ENCODE measurements around the gene ZNF775.

The ZNF775 gene

DNA sequence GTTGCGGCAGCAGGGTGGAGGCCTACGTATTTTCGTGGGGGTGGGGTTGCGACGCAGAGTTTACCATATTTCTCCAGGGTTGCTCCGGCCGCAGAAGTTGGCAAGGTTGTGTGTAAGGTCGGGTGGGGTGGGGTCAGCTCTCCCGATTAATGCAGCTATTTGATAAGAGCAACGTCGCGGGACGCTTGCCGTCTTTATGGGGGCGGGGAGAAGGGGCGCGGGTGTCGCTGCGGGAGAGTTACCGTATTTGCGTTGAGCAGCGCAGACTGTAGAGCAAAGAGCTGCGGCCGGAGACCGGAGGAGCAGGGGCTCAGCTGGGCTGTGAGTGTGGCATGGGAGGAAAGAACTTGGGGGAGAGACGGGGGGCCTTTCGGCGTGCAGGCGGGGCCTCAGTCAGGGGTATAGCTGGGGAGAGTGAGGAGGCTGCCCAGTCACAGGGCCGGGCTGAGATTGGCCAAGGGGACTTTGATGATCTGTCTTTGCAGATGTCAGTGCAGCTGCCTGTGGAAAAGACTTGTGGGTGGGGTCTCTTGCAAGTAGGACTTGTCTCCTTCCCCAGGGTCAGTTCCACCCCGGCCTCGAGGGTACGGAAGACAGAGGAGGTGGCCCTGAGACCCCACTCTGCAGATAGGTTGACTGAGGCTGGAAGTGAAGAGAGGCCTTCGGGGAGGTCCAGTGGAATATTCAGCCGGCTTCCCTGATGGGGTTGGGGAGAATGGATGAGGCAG is 26.6 kb downstream of the ZNF775 start:
- Histone ChIP-seq H3K4me1 (ENCODE audit: control insufficient read depth in 1 of 2, insufficient read depth in 2 of 2, low read length in 2 of 2) (peaks cover 11 to 22% of the 10 kb centered on the region in 2 donors), H3K27ac (ENCODE audit: low read length) (peak overlapping the region; percentile 88)

DNA sequence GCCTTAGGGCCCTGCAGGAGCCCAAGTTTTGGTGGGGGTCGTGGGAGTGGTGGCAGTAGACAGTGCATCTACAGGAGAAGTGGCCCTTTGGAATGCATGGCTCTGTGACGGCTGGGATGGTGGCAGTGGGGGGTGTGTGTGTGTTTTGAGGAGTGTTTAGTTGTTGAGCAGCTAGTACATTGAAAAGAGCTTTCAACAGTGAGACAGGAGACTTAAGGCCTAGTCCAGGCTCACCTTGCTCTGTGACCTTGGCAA is 27.1 kb downstream of the ZNF775 start:
- peak overlapping the region; percentile 88 for H3K27ac ChIP-seq (ENCODE audit: low read length)
- H3K36me3 ChIP-seq (ENCODE audit: control insufficient read depth in 1 of 2, insufficient read depth in 2 of 2, low read length in 2 of 2), result peaks cover 7 to 12% of the 10 kb centered on the region in 2 donors
- H3K9me3 ChIP-seq (ENCODE audit: control insufficient read depth in 1 of 2, low read length in 2 of 2), result no peaks in the 10 kb centered on the region
- no peaks in the 10 kb centered on the region for H3K27me3 ChIP-seq (ENCODE audit: low read depth, low read length)
- H3K4me3 ChIP-seq (ENCODE audit: low read depth in 1 of 2, low read length in 2 of 2), result peak overlapping the region; percentile 69 to 71
- peaks cover 11 to 22% of the 10 kb centered on the region in 2 donors for H3K4me1 ChIP-seq (ENCODE audit: control insufficient read depth in 1 of 2, insufficient read depth in 2 of 2, low read length in 2 of 2)

More for the DNA sequence above, 26.6 kb downstream of the ZNF775 start:
- Histone ChIP-seq H3K36me3 (ENCODE audit: control insufficient read depth in 1 of 2, insufficient read depth in 2 of 2, low read length in 2 of 2) (peaks cover 6 to 12% of the 10 kb centered on the region in 2 donors), H3K4me3 (ENCODE audit: low read depth in 1 of 2, low read length in 2 of 2) (peak overlapping the region; percentile 69 to 71), H3K9me3 (ENCODE audit: control insufficient read depth in 1 of 2, low read length in 2 of 2) (no peaks in the 10 kb centered on the region), H3K27me3 (ENCODE audit: low read depth, low read length) (no peaks in the 10 kb centered on the region)

GRCh38 chr7:150406567-150407421 is 27.7 kb downstream of the ZNF775 start:
- Histone ChIP-seq H3K36me3 (ENCODE audit: control insufficient read depth in 1 of 2, insufficient read depth in 2 of 2, low read length in 2 of 2) (peaks cover 7 to 12% of the 10 kb centered on the region in 2 donors), H3K27ac (ENCODE audit: low read length) (peak overlapping the region; percentile 88), H3K4me3 (ENCODE audit: low read depth in 1 of 2, low read length in 2 of 2) (peak overlapping the region; percentile 69 to 71), H3K9me3 (ENCODE audit: control insufficient read depth in 1 of 2, low read length in 2 of 2) (no peaks in the 10 kb centered on the region), H3K4me1 (ENCODE audit: control insufficient read depth in 1 of 2, insufficient read depth in 2 of 2, low read length in 2 of 2) (peaks cover 11 to 22% of the 10 kb centered on the region in 2 donors), H3K27me3 (ENCODE audit: low read depth, low read length) (no peaks in the 10 kb centered on the region)

GRCh38 chr7:150407588-150408392 is 28.7 kb downstream of the ZNF775 start:
- no peak overlapping the region for H3K27ac ChIP-seq (ENCODE audit: low read length)

GRCh38 chr7:150408393-150409299 is 29.5 kb downstream of the ZNF775 start:
- no peaks in the 10 kb centered on the region for H3K9me3 ChIP-seq (ENCODE audit: control insufficient read depth in 1 of 2, low read length in 2 of 2)
- H3K27me3 ChIP-seq (ENCODE audit: low read depth, low read length), result no peaks in the 10 kb centered on the region
- H3K36me3 ChIP-seq (ENCODE audit: control insufficient read depth in 1 of 2, insufficient read depth in 2 of 2, low read length in 2 of 2), result peaks cover 7 to 12% of the 10 kb centered on the region in 2 donors

More at GRCh38 chr7:150407588-150408392, 28.7 kb downstream of the ZNF775 start:
- peaks cover 7 to 12% of the 10 kb centered on the region in 2 donors for H3K36me3 ChIP-seq (ENCODE audit: control insufficient read depth in 1 of 2, insufficient read depth in 2 of 2, low read length in 2 of 2)
- H3K4me1 ChIP-seq (ENCODE audit: control insufficient read depth in 1 of 2, insufficient read depth in 2 of 2, low read length in 2 of 2), result peaks cover 11 to 22% of the 10 kb centered on the region in 2 donors
- no peak overlapping the region for H3K4me3 ChIP-seq (ENCODE audit: low read depth in 1 of 2, low read length in 2 of 2)
- H3K27me3 ChIP-seq (ENCODE audit: low read depth, low read length), result no peaks in the 10 kb centered on the region
- H3K9me3 ChIP-seq (ENCODE audit: control insufficient read depth in 1 of 2, low read length in 2 of 2), result no peaks in the 10 kb centered on the region

DNA sequence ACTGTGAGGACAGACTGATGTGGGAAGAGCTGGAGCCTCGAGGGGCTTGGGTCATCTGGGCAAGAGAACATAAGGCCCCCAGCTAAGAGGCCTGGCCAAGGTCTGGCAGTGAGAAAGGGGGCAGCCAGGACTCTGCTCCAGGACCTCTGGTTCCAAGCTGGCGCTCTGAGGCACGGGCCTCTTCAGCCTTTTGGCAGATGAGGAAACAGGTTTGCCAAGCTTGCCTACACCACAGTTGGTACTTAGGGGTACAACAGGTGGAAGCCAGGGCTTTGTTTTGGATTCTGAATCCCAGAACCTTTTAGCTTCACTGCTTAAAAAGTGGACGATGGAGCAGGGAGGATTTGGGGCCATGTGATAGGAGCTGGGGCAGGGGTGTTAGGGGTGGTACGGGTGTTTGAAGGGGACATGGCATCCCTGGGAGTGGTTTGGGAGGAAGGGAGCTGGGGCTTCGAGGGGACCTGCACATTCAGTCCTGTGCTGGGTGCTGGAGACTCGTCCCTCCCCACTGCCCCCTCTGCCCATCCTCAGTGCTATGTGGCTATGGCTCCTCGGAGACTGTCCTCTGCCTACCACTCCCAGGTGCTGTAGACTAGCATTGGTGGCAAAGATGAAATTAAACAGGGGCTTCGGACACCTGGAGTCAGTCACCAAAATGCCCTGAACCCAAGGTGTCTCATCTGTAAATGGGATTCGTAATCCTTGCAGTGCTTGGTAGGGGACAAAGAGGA is 30.3 kb downstream of the ZNF775 start:
- H3K4me1 ChIP-seq (ENCODE audit: control insufficient read depth in 1 of 2, insufficient read depth in 2 of 2, low read length in 2 of 2), result peaks cover 1 to 9% of the 10 kb centered on the region in 2 donors
- no peaks in the 10 kb centered on the region for H3K27me3 ChIP-seq (ENCODE audit: low read depth, low read length)
- H3K9me3 ChIP-seq (ENCODE audit: control insufficient read depth in 1 of 2, low read length in 2 of 2), result no peaks in the 10 kb centered on the region
- no peak overlapping the region for H3K4me3 ChIP-seq (ENCODE audit: low read depth in 1 of 2, low read length in 2 of 2)
- peaks cover 7 to 12% of the 10 kb centered on the region in 2 donors for H3K36me3 ChIP-seq (ENCODE audit: control insufficient read depth in 1 of 2, insufficient read depth in 2 of 2, low read length in 2 of 2)
- H3K27ac ChIP-seq (ENCODE audit: low read length), result no peak overlapping the region

More at GRCh38 chr7:150408393-150409299, 29.5 kb downstream of the ZNF775 start:
- Histone ChIP-seq H3K27ac (ENCODE audit: low read length) (no peak overlapping the region), H3K4me1 (ENCODE audit: control insufficient read depth in 1 of 2, insufficient read depth in 2 of 2, low read length in 2 of 2) (peaks cover 9 to 16% of the 10 kb centered on the region in 2 donors), H3K4me3 (ENCODE audit: low read depth in 1 of 2, low read length in 2 of 2) (no peak overlapping the region)

DNA sequence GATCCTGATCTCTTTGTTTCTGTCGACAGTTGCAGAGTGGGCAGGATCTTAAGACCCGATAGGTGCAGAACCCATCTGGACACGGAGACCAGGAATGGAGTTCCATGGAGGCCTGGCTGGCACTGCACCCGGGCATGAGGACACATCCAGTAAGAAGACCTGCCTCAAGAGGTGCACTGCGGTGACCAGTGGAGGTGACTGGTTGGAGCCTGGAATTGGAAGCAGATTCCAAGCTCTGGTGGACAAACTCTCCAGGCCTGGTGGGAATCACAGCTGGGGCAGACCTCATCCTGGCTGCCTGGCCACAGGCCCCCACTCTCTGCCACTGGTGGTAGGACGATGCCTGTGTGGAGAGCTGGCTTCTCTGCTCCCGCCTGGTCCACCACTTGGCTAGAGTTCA is 31.0 kb downstream of the ZNF775 start:
- no peaks in the 10 kb centered on the region for H3K27me3 ChIP-seq (ENCODE audit: low read depth, low read length)
- H3K4me3 ChIP-seq (ENCODE audit: low read depth in 1 of 2, low read length in 2 of 2), result no peak overlapping the region
- H3K9me3 ChIP-seq (ENCODE audit: control insufficient read depth in 1 of 2, low read length in 2 of 2), result no peaks in the 10 kb centered on the region
- peaks cover 0 to 9% of the 10 kb centered on the region in 2 donors for H3K4me1 ChIP-seq (ENCODE audit: control insufficient read depth in 1 of 2, insufficient read depth in 2 of 2, low read length in 2 of 2)
- H3K36me3 ChIP-seq (ENCODE audit: control insufficient read depth in 1 of 2, insufficient read depth in 2 of 2, low read length in 2 of 2), result peaks cover 7 to 12% of the 10 kb centered on the region in 2 donors
- no peak overlapping the region for H3K27ac ChIP-seq (ENCODE audit: low read length)

GRCh38 chr7:150410680-150411346 is 31.7 kb downstream of the ZNF775 start:
- Histone ChIP-seq H3K9me3 (ENCODE audit: control insufficient read depth in 1 of 2, low read length in 2 of 2) (no peaks in the 10 kb centered on the region), H3K27ac (ENCODE audit: low read length) (peak overlapping the region; percentile 16), H3K27me3 (ENCODE audit: low read depth, low read length) (no peaks in the 10 kb centered on the region)

DNA sequence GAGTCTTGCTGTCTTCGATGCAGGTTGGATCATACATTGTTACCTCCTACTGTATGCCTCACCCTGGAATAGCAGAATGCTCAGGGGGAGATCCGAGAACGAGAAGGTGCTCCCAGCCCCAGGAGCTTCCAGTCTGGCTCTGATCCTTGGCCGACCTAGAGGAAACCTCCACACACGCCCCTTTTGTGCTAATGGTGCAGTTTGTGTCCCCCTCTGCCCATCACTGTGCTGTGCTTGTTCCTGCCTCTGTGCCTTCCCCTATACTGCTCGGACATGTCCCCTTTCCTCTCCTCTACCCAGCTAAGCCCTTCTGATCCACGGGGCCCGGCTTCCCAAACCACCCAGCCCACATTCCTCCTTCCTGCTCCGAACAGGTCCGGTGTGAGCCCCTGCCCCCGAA is 32.5 kb downstream of the ZNF775 start:
- H3K4me3 ChIP-seq (ENCODE audit: low read depth in 1 of 2, low read length in 2 of 2), result no peak overlapping the region
- H3K4me1 ChIP-seq (ENCODE audit: control insufficient read depth in 1 of 2, insufficient read depth in 2 of 2, low read length in 2 of 2), result peaks cover 0 to 2% of the 10 kb centered on the region in 2 donors
- H3K27me3 ChIP-seq (ENCODE audit: low read depth, low read length), result no peaks in the 10 kb centered on the region
- peaks cover 7 to 12% of the 10 kb centered on the region in 2 donors for H3K36me3 ChIP-seq (ENCODE audit: control insufficient read depth in 1 of 2, insufficient read depth in 2 of 2, low read length in 2 of 2)
- no peak overlapping the region for H3K27ac ChIP-seq (ENCODE audit: low read length)
- no peaks in the 10 kb centered on the region for H3K9me3 ChIP-seq (ENCODE audit: control insufficient read depth in 1 of 2, low read length in 2 of 2)

More at GRCh38 chr7:150410680-150411346, 31.7 kb downstream of the ZNF775 start:
- Histone ChIP-seq H3K36me3 (ENCODE audit: control insufficient read depth in 1 of 2, insufficient read depth in 2 of 2, low read length in 2 of 2) (peaks cover 7 to 12% of the 10 kb centered on the region in 2 donors), H3K4me1 (ENCODE audit: control insufficient read depth in 1 of 2, insufficient read depth in 2 of 2, low read length in 2 of 2) (peaks cover 0 to 9% of the 10 kb centered on the region in 2 donors), H3K4me3 (ENCODE audit: low read depth in 1 of 2, low read length in 2 of 2) (no peak overlapping the region)

Data from muscle layer of duodenum (tissue), 2 donors.